HG02870 (cell line): ENCODE data around the gene KRT3.

Experiments used
- ATAC-seq: cut with Tn5 transposase; IDR thresholded peaks from one replicate; pipeline ENCODE4 v1.9.1; 2021; ENCODE audit warnings: mild to moderate bottlenecking, moderate library complexity; ENCODE audit not compliant: unreplicated experiment

KRT3 gene

GRCh38 chr12:52783563-52784316, 12.2 kb downstream of the KRT3 start:
- no peak for ATAC-seq

GRCh38 chr12:52782502-52782901, 13.4 kb downstream of the KRT3 start:
- no peak for ATAC-seq

GRCh38 chr12:52781399-52782082, 14.4 kb downstream of the KRT3 start:
- no peak for ATAC-seq

GRCh38 chr12:52779914-52780313, 16.0 kb downstream of the KRT3 start:
- ATAC-seq: no peak

GRCh38 chr12:52778833-52779232, 17.1 kb downstream of the KRT3 start:
- ATAC-seq: no peak

- ATAC-seq: no peak
Observed at GRCh38 chr12:52777566-52777965, 18.4 kb downstream of the KRT3 start.

GRCh38 chr12:52776913-52777395, 19.0 kb downstream of the KRT3 start, which contains the start of gene KRT76:
TSS of gene KRT76 (minus strand) at chr12:52777345. CDS start at chr12:52777291, 54 bp downstream.
- no peak for ATAC-seq

GRCh38 chr12:52776435-52776834, 19.5 kb downstream of the KRT3 start:
- ATAC-seq: no peak

- ATAC-seq: no peak
Observed at GRCh38 chr12:52774629-52775250, 21.2 kb downstream of the KRT3 start.

- ATAC-seq: no peak
Observed at GRCh38 chr12:52772772-52773171, 23.1 kb downstream of the KRT3 start.

GRCh38 chr12:52772188-52772587, 23.7 kb downstream of the KRT3 start:
- ATAC-seq: no peak

GRCh38 chr12:52771505-52771904, 24.4 kb downstream of the KRT3 start:
- no peak for ATAC-seq

- no peak for ATAC-seq
Observed at GRCh38 chr12:52771088-52771487, 24.8 kb downstream of the KRT3 start.

- no peak for ATAC-seq
Observed at GRCh38 chr12:52769946-52770345, 26.0 kb downstream of the KRT3 start.

GRCh38 chr12:52769354-52769753, 26.6 kb downstream of the KRT3 start:
- ATAC-seq: no peak

GRCh38 chr12:52768479-52769200, 27.3 kb downstream of the KRT3 start:
- ATAC-seq: no peak

GRCh38 chr12:52767427-52767826, 28.5 kb downstream of the KRT3 start:
- no peak for ATAC-seq

- no peak for ATAC-seq
Observed at GRCh38 chr12:52767020-52767379, 28.9 kb downstream of the KRT3 start.

GRCh38 chr12:52766351-52767019, 29.4 kb downstream of the KRT3 start:
- ATAC-seq: no peak

GRCh38 chr12:52765702-52766101, 30.2 kb downstream of the KRT3 start:
- no peak for ATAC-seq

GRCh38 chr12:52763991-52764390, 31.9 kb downstream of the KRT3 start:
- ATAC-seq: no peak
